22Rv1 (cell line): Measurements from ENCODE around the gene TTC8.

Source experiments
- H3K27ac ChIP-seq: fragments of 450-650 bp; 2 replicates; pipeline ENCODE4 v1.5.1; 2017
- CTCF ChIP-seq: fragments of 450-650 bp; IDR thresholded peaks from 2 replicates; pipeline ENCODE4 v1.5.1; 2017; ENCODE audit warnings: mild to moderate bottlenecking
- ZFX ChIP-seq: fragments of 450-650 bp; IDR thresholded peaks from 2 replicates; pipeline ENCODE4 v1.6.1; 2017; ENCODE audit warnings: antibody characterized with exemption, borderline replicate concordance

TTC8 gene

GRCh38 chr14:88837495-88837894 lies 13.0 kb downstream of the TTC8 start:
- no peak overlapping the region for H3K27ac ChIP-seq
- no peak for TF ChIP-seq ZFX
- TF ChIP-seq CTCF: no peak

GRCh38 chr14:88838015-88838414 lies 13.6 kb downstream of the TTC8 start:
- TF ChIP-seq CTCF (no peak), ZFX (no peak)
- no peak overlapping the region for H3K27ac ChIP-seq

- TF ChIP-seq ZFX (no peak), CTCF (no peak)
- H3K27ac ChIP-seq: no peak overlapping the region
Measured at GRCh38 chr14:88840926-88841325, 16.5 kb downstream of the TTC8 start.

- TF ChIP-seq CTCF: no peak
- no peak for TF ChIP-seq ZFX
- no peak overlapping the region for H3K27ac ChIP-seq
Measured at GRCh38 chr14:88841741-88842140, 17.3 kb downstream of the TTC8 start.

GRCh38 chr14:88842414-88842813 lies 18.0 kb downstream of the TTC8 start:
- TF ChIP-seq ZFX (no peak), CTCF (no peak)
- H3K27ac ChIP-seq: no peak overlapping the region

- no peak for TF ChIP-seq ZFX
- no peak for TF ChIP-seq CTCF
Measured at GRCh38 chr14:88844980-88845491, 20.6 kb downstream of the TTC8 start.

GRCh38 chr14:88848571-88848970 lies 24.1 kb downstream of the TTC8 start:
- H3K27ac ChIP-seq: no peak overlapping the region
- TF ChIP-seq ZFX (no peak), CTCF (no peak)

More at GRCh38 chr14:88844980-88845491, 20.6 kb downstream of the TTC8 start:
- no peak overlapping the region for H3K27ac ChIP-seq
